NK-92 (cell line): ENCODE data around the gene GJC1.

Source experiments
- DNase-seq: peaks from one replicate; lab custom pipeline; 2025; ENCODE audit not compliant: unreplicated experiment; lab: John Stamatoyannopoulos, UW

The GJC1 gene

GRCh38 chr17:44829523-44830358, at the start of gene GJC1:
TSS of gene GJC1 (minus strand) at chr17:44830287. CDS start at chr17:44805817, 24,470 bp downstream.
- no peak for DNase-seq

GRCh38 chr17:44879376-44879775, 49.3 kb upstream of the GJC1 start:
- DNase-seq = no peak

GRCh38 chr17:44878627-44879221, 48.6 kb upstream of the GJC1 start:
- DNase-seq = no peak

- DNase-seq = no peak
Measured at GRCh38 chr17:44877121-44877520, 47.0 kb upstream of the GJC1 start.

- no peak for DNase-seq
Measured at GRCh38 chr17:44875761-44876160, 45.7 kb upstream of the GJC1 start.

GRCh38 chr17:44872131-44872768, 42.2 kb upstream of the GJC1 start:
- DNase-seq = no peak

GRCh38 chr17:44871556-44871955, 41.5 kb upstream of the GJC1 start:
- DNase-seq = no peak

- DNase-seq = no peak
Measured at GRCh38 chr17:44867841-44868240, 37.8 kb upstream of the GJC1 start.

GRCh38 chr17:44865931-44866330, 35.8 kb upstream of the GJC1 start:
- no peak for DNase-seq

- no peak for DNase-seq
Measured at GRCh38 chr17:44865231-44865660, 35.2 kb upstream of the GJC1 start.

- DNase-seq = no peak
Measured at GRCh38 chr17:44864831-44865230, 34.7 kb upstream of the GJC1 start.

GRCh38 chr17:44863061-44863918, 33.2 kb upstream of the GJC1 start:
- DNase-seq = no peak

- no peak for DNase-seq
Measured at GRCh38 chr17:44862278-44862914, 32.3 kb upstream of the GJC1 start.

GRCh38 chr17:44859701-44860100, 29.6 kb upstream of the GJC1 start:
- no peak for DNase-seq

GRCh38 chr17:44854192-44854591, 24.1 kb upstream of the GJC1 start:
- DNase-seq = no peak

GRCh38 chr17:44850612-44851011, 20.5 kb upstream of the GJC1 start:
- DNase-seq = no peak

GRCh38 chr17:44850025-44850424, 19.9 kb upstream of the GJC1 start:
- DNase-seq = no peak

- no peak for DNase-seq
Measured at GRCh38 chr17:44848961-44849489, 18.9 kb upstream of the GJC1 start.

GRCh38 chr17:44848257-44848795, 18.2 kb upstream of the GJC1 start:
- no peak for DNase-seq

GRCh38 chr17:44847586-44847985, 17.5 kb upstream of the GJC1 start, which contains the start of gene HIGD1B:
TSS of gene HIGD1B (plus strand) at chr17:44847883. CDS start at chr17:44848153, 270 bp downstream.
- no peak for DNase-seq
